Ovary (tissue), 9 donors: ENCODE measurements around the gene PGAP6. TPM values are rescaled to one million over a fixed set of nuclear protein-coding genes. Genes with fewer than 3 reads are reported as not detected.

Source experiments
- DNase-seq, 5 donors: peaks; one replicate each; pipeline ENCODE4 v3.0.0-alpha.2; 2019 to 2020
- H3K27ac ChIP-seq, 2 donors: fragments of 200-600 bp; one replicate each; pipeline versions ENCODE4 v1.5.1 to v1.8.0; 2019 to 2022
- H3K27me3 ChIP-seq: fragments of 200-600 bp; one replicate; pipeline ENCODE4 v1.8.0; 2022
- H3K36me3 ChIP-seq: fragments of 200-600 bp; sonication (generic); one replicate; pipeline ENCODE4 v1.5.1; 2019
- H3K4me1 ChIP-seq: one replicate; pipeline ENCODE4 v1.8.1; 2013; ENCODE audit warnings: mild to moderate bottlenecking, moderate library complexity; ENCODE audit not compliant: insufficient read depth
- H3K4me3 ChIP-seq: fragments of 200-600 bp; sonication (generic); one replicate; pipeline ENCODE4 v1.5.1; 2017
- H3K9me3 ChIP-seq, 2 donors: fragments of 200-600 bp in 1 of 2; sonication (generic) in 1 of 2; one replicate each; pipeline versions ENCODE4 v1.5.1 to v1.8.1; 2013 to 2019; ENCODE audit warnings: mild to moderate bottlenecking in 1 of 2, moderate library complexity in 1 of 2
- EP300 ChIP-seq: sonication (generic); formaldehyde crosslinking; IDR thresholded peaks from one replicate; pipeline ENCODE4 v1.6.1; 2017; ENCODE audit warnings: antibody characterized with exemption
- POLR2A ChIP-seq: fragments of 450-650 bp; IDR thresholded peaks from one replicate; pipeline ENCODE4 v1.6.1; 2017; ENCODE audit warnings: antibody characterized with exemption, mild to moderate bottlenecking, moderate library complexity
- WGBS, 3 donors: extraction: QIAGEN DNeasy Blood & Tissue Kit in 1 of 3; methylation state at CpG; one replicate each; pipeline versions ENCODE4 v1.1.5 to v1.1.7; 2013 to 2017; 5-methylcytosine and 5-hydroxymethylcytosine counted together
- intact Hi-C, 4 donors: fragments of 100-400 bp; cut with DNase I; formaldehyde crosslinking; loops; one replicate each; pipeline versions ENCODE4 v1.11.0 to v1.15.1; 2022 to 2023
- polyA plus RNA-seq, 2 donors: library from polyadenylated mRNA; stranded (reverse); fragments of 200-250 nt in 1 of 2; fragments of 350-450 nt in 1 of 2; fragmentation: Illumina TruSeq in 1 of 2; extraction: RNeasy Lipid Tissue Mini Kit (QIAGEN cat#74804) in 1 of 2; gene quantifications; one replicate each; pipeline ENCODE4 v1.2.3, GENCODE V29; 2013 to 2014
- total RNA-seq, 7 donors: library from RNA; depleted of rRNA in 2 of 7; stranded (reverse); fragments of >200 nt in 2 of 7; fragmentation: NEBNext Ultra II Directional in 3 of 7; extraction: Animal tissue kit (Norgen Biotek cat#: 25700) in 3 of 7; gene quantifications; one replicate each; pipeline versions ENCODE4 v1.1.0 to v1.2.4, GENCODE V29; 2016 to 2023
- TF ChIP-seq, protein P1 (sequence below), 3 donors: fragments of 450-650 bp in 2 of 3; fragments of 200-600 bp in 1 of 3; IDR thresholded peaks; one replicate each; pipeline versions ENCODE4 v1.5.1 to v1.8.0; 2016 to 2022; ENCODE audit warnings: antibody characterized with exemption in 3 of 3, mild to moderate bottlenecking in 1 of 3
- donor health status: DM: no; HTN: no; CAD: no; lungs with moderate emphysema.
- donor health status: DM: no; HTN: no; CAD: no.
- donor health status: Bipolar disorder and iron deficiency.
- donor health status: DM: yes; HTN: yes; CAD: no.
- donor health status: DM: no; HTN: no; CAD: no.
- donor health status: DM: yes; HTN: yes; CAD: no.

The PGAP6 gene
- total and polyA plus RNA-seq, 9 donors: 13.0 to 39.8 (median 19.4) TPM

- no peak for DNase-seq
- H3K36me3 ChIP-seq: no peaks in the 10 kb centered on the region
- H3K4me1 ChIP-seq: no peaks in the 10 kb centered on the region
- TF ChIP-seq, protein P1, sequence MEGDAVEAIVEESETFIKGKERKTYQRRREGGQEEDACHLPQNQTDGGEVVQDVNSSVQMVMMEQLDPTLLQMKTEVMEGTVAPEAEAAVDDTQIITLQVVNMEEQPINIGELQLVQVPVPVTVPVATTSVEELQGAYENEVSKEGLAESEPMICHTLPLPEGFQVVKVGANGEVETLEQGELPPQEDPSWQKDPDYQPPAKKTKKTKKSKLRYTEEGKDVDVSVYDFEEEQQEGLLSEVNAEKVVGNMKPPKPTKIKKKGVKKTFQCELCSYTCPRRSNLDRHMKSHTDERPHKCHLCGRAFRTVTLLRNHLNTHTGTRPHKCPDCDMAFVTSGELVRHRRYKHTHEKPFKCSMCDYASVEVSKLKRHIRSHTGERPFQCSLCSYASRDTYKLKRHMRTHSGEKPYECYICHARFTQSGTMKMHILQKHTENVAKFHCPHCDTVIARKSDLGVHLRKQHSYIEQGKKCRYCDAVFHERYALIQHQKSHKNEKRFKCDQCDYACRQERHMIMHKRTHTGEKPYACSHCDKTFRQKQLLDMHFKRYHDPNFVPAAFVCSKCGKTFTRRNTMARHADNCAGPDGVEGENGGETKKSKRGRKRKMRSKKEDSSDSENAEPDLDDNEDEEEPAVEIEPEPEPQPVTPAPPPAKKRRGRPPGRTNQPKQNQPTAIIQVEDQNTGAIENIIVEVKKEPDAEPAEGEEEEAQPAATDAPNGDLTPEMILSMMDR (IDR thresholded peaks at IDR 0.05): no peak
- no peak for TF ChIP-seq POLR2A
- no peak for TF ChIP-seq EP300
- no peaks in the 10 kb centered on the region for H3K9me3 ChIP-seq
- 75 to 82% (median 81%) methylated on average over 28 to 36 of the region's 36 CpGs for WGBS, 3 donors
- intact Hi-C loops: no loop called here
- no peak overlapping the region for H3K4me3 ChIP-seq
- H3K27me3 ChIP-seq: no peaks in the 10 kb centered on the region
- no peak overlapping the region for H3K27ac ChIP-seq
Measured at GRCh38 chr16:410516-411178, 28.9 kb upstream of the PGAP6 start.

DNA sequence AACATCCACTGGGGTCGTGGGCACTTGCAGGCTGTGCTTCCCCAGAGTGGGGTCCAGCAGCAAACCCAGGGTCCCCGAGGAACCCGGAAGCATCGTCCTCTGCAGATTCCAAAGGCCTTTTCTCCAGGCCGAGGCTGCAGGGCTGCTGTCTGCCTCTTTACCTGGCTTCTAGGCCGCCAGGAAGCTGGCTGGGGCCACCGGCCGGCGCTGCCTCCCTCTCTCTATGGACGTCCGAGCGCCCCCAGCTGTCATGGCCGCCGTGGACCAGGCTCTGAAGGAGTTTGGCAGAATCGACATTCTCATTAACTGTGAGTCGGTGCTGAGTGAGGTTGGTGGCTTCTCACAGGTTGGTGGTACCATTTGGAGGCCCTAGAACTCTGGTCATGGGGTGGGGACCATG lies 25.5 kb upstream of the PGAP6 start:
- no peaks in the 10 kb centered on the region for H3K27me3 ChIP-seq

DNA sequence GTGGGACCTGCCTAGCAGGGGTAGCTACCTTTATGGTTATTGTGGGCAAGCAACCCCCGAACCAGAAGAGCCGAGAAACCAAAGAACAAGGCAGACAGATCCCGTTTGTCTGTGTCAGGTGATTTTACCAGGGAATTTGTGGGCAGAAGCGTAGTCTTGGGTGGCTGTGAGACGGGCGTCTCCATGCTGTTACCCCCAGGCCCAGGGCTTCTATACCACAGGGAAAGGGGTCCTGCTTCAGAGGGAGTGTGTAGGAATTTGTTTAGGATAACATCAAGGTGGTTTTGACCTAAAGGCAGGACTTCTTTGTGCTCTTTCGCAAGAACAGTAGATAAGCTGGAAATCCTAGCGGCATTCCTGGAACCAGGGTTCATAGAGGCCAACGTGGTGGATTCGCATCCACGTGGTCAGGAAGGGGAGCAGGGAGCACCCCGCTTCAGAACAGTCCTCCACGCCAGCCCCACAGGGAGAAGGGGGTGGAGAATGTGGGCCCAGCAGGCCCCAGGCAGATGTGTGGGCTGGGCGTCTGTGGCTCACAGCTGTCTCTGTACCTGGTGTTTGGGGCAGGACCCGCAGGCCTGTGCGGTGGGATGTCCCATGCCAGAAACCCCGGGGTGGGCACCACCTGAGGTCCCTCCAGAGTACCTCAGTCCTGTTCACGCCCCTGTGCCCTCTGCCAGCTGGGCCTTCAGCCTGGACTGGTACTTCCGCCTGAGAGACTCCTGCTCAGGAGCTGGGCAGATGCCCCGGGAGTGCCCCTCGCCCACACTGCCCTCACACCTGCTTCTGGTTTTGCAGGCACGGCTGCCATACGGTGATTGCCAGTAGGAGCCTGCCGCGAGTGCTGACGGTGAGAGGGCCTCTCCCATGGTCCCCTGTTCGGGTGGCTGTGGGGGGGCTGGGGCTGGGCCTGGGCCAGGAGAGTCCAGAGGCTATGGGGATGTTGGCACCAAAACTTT lies 24.0 kb upstream of the PGAP6 start:
- H3K36me3 ChIP-seq: no peaks in the 10 kb centered on the region
- TF ChIP-seq, protein P1 (IDR thresholded peaks at IDR 0.05): no peak
- no peak for TF ChIP-seq POLR2A
- no peak for TF ChIP-seq EP300
- no peaks in the 10 kb centered on the region for H3K9me3 ChIP-seq
- peaks cover under 1% of the 10 kb centered on the region for H3K4me1 ChIP-seq
- intact Hi-C loops: no loop called here
- no peaks in the 10 kb centered on the region for H3K27me3 ChIP-seq
- WGBS, 3 donors: 74 to 84% (median 83%) methylated on average over 26 to 27 of the region's 27 CpGs
- DNase-seq: no peak
- no peak overlapping the region for H3K27ac ChIP-seq
- H3K4me3 ChIP-seq: no peak overlapping the region

More for the DNA sequence above, 25.5 kb upstream of the PGAP6 start:
- no peaks in the 10 kb centered on the region for H3K9me3 ChIP-seq
- H3K4me1 ChIP-seq: no peaks in the 10 kb centered on the region
- no peaks in the 10 kb centered on the region for H3K36me3 ChIP-seq
- TF ChIP-seq, protein P1 (IDR thresholded peaks at IDR 0.05): no peak
- TF ChIP-seq POLR2A: no peak
- no peak for TF ChIP-seq EP300
- intact Hi-C loops: no loop called here
- 86 to 93% (median 88%) methylated on average over 16 of the region's 16 CpGs for WGBS, 3 donors
- DNase-seq: no peak
- no peak overlapping the region for H3K27ac ChIP-seq
- H3K4me3 ChIP-seq: no peak overlapping the region

- no peak for DNase-seq
- whole genome bisulfite sequencing, 3 donors: 90 to 92% (median 91%) methylated on average over 12 of the region's 12 CpGs
- no peak for TF ChIP-seq POLR2A
- TF ChIP-seq, protein P1 (IDR thresholded peaks at IDR 0.05): no peak
- H3K9me3 ChIP-seq: no peaks in the 10 kb centered on the region
- H3K27me3 ChIP-seq: no peaks in the 10 kb centered on the region
- H3K27ac ChIP-seq: no peak overlapping the region
- H3K4me3 ChIP-seq: no peak overlapping the region
- no peaks in the 10 kb centered on the region for H3K36me3 ChIP-seq
- peaks cover 3% of the 10 kb centered on the region for H3K4me1 ChIP-seq
- intact Hi-C loops: no loop called here
Measured at GRCh38 chr16:404971-405486, 23.3 kb upstream of the PGAP6 start.
